ENCODE data around the gene SMAD2. TPM values are rescaled to one million over a fixed set of nuclear protein-coding genes. Genes with fewer than 3 reads are reported as not detected.

Gene SMAD2
- total RNA-seq, 1 experiment from 2014 or later: 25.5 TPM

- DNase-seq (no peak), ATAC-seq (no peak)
- no peak for TF ChIP-seq CTCF (conservative IDR thresholded peaks at IDR 0.05; ENCODE audit: low read depth, low read length)
- no peak for TF ChIP-seq EZH2phosphoT487 (IDR thresholded peaks at IDR 0.05; ENCODE audit: borderline replicate concordance, low read length)
- no peak for TF ChIP-seq EZH2 (IDR thresholded peaks at IDR 0.05; ENCODE audit: low read length, unreplicated experiment)
- intact Hi-C loops (cut with micrococcal nuclease): no loop called here
- Histone ChIP-seq H3K9ac (ENCODE audit: low read length) (no peak overlapping the region), H3K9me2 (replicated peaks; ENCODE audit: low read length) (no peaks in the 10 kb centered on the region), H3K79me2 (ENCODE audit: low read length) (no peaks in the 10 kb centered on the region), H3K27me3 (ENCODE audit: low read length) (no peaks in the 10 kb centered on the region), H3K9me3 (ENCODE audit: low read length) (no peaks in the 10 kb centered on the region), H3K4me3 (ENCODE audit: low read length) (no peak overlapping the region), H3K4me2 (ENCODE audit: low read length) (no peak overlapping the region), H3F3A (ENCODE audit: low read length, unreplicated experiment) (no peaks in the 10 kb centered on the region), H2AFZ (ENCODE audit: low read length) (no peak overlapping the region), H3K36me3 (ENCODE audit: low read depth, low read length) (no peaks in the 10 kb centered on the region), H3K27ac (ENCODE audit: low read length) (no peak overlapping the region), H3K4me1 (ENCODE audit: insufficient read depth, low read length) (no peaks in the 10 kb centered on the region), H4K20me1 (ENCODE audit: low read length) (no peaks in the 10 kb centered on the region)
- ChIA-PET CTCF (no interaction called here), POLR2A (ENCODE audit: unreplicated experiment) (no interaction called here)
- BruUV-seq (replicated peaks): no TSS peak
These were observed 48.1 kb upstream of the SMAD2 start for GRCh38 chr18:47978603-47979002.

- Histone ChIP-seq H4K20me1 (ENCODE audit: low read length) (no peaks in the 10 kb centered on the region), H3K36me3 (ENCODE audit: low read depth, low read length) (no peaks in the 10 kb centered on the region), H3K27me3 (ENCODE audit: low read length) (no peaks in the 10 kb centered on the region), H3K9ac (ENCODE audit: low read length) (no peak overlapping the region), H2AFZ (ENCODE audit: low read length) (no peak overlapping the region), H3K4me3 (ENCODE audit: low read length) (no peak overlapping the region), H3K4me2 (ENCODE audit: low read length) (no peak overlapping the region), H3K27ac (ENCODE audit: low read length) (no peak overlapping the region), H3F3A (ENCODE audit: low read length, unreplicated experiment) (no peaks in the 10 kb centered on the region), H3K9me3 (ENCODE audit: low read length) (no peaks in the 10 kb centered on the region), H3K4me1 (ENCODE audit: insufficient read depth, low read length) (no peaks in the 10 kb centered on the region), H3K9me2 (replicated peaks; ENCODE audit: low read length) (no peaks in the 10 kb centered on the region), H3K79me2 (ENCODE audit: low read length) (no peaks in the 10 kb centered on the region)
- TF ChIP-seq EZH2phosphoT487 (IDR thresholded peaks at IDR 0.05; ENCODE audit: borderline replicate concordance, low read length) (no peak), EZH2 (IDR thresholded peaks at IDR 0.05; ENCODE audit: low read length, unreplicated experiment) (no peak), CTCF (conservative IDR thresholded peaks at IDR 0.05; ENCODE audit: low read depth, low read length) (no peak)
- CTCF ChIA-PET: no interaction called here
- intact Hi-C loops (cut with micrococcal nuclease): no loop called here
- ATAC-seq (no peak), DNase-seq (no peak)
- BruUV-seq (replicated peaks): no TSS peak
- POLR2A ChIA-PET (ENCODE audit: unreplicated experiment): no interaction called here
These were observed 47.7 kb upstream of the SMAD2 start for GRCh38 chr18:47978141-47978540.

- intact Hi-C loops (cut with micrococcal nuclease): no loop called here
- Histone ChIP-seq H4K20me1 (ENCODE audit: low read length) (no peaks in the 10 kb centered on the region), H3K9me3 (ENCODE audit: low read length) (no peaks in the 10 kb centered on the region), H3K4me3 (ENCODE audit: low read length) (no peak overlapping the region), H3K79me2 (ENCODE audit: low read length) (no peaks in the 10 kb centered on the region), H3K27me3 (ENCODE audit: low read length) (no peaks in the 10 kb centered on the region), H2AFZ (ENCODE audit: low read length) (no peak overlapping the region), H3K27ac (ENCODE audit: low read length) (no peak overlapping the region), H3K4me1 (ENCODE audit: insufficient read depth, low read length) (no peaks in the 10 kb centered on the region), H3K9ac (ENCODE audit: low read length) (no peak overlapping the region), H3F3A (ENCODE audit: low read length, unreplicated experiment) (no peaks in the 10 kb centered on the region), H3K36me3 (ENCODE audit: low read depth, low read length) (no peaks in the 10 kb centered on the region), H3K9me2 (replicated peaks; ENCODE audit: low read length) (no peaks in the 10 kb centered on the region), H3K4me2 (ENCODE audit: low read length) (no peak overlapping the region)
- ATAC-seq (no peak), DNase-seq (no peak)
- CTCF ChIA-PET: no interaction called here
- BruUV-seq (replicated peaks): no TSS peak
- no peak for TF ChIP-seq EZH2phosphoT487 (IDR thresholded peaks at IDR 0.05; ENCODE audit: borderline replicate concordance, low read length)
- TF ChIP-seq CTCF (conservative IDR thresholded peaks at IDR 0.05; ENCODE audit: low read depth, low read length): no peak
- no peak for TF ChIP-seq EZH2 (IDR thresholded peaks at IDR 0.05; ENCODE audit: low read length, unreplicated experiment)
- POLR2A ChIA-PET (ENCODE audit: unreplicated experiment): no interaction called here
These were observed 45.2 kb upstream of the SMAD2 start for GRCh38 chr18:47975701-47976100.
